Uterus (tissue), 4 donors: ENCODE results near the gene TRAK2. TPM values are rescaled to one million over a fixed set of nuclear protein-coding genes. Genes with fewer than 3 reads are reported as not detected.

ENCODE experiments used
- DNase-seq, 2 donors: peaks; one replicate each; pipeline ENCODE4 v3.0.0-alpha.2; 2019 to 2020
- H3K27ac ChIP-seq, 2 donors: fragments of 200-600 bp; sonication (generic); 1 replicate in 1 of 2; 2 replicates in 1 of 2; pipeline ENCODE4 v1.5.1; 2016 to 2018
- H3K27me3 ChIP-seq, 2 donors: fragments of 200-600 bp; sonication (generic); one replicate each; pipeline ENCODE4 v1.5.1; 2018 to 2019; ENCODE audit warnings: control low read depth in 1 of 2
- H3K36me3 ChIP-seq, 2 donors: fragments of 200-600 bp; sonication (generic); one replicate each; pipeline ENCODE4 v1.5.1; 2019; ENCODE audit warnings: control low read depth in 1 of 2
- H3K4me1 ChIP-seq, 2 donors: fragments of 200-600 bp; sonication (generic); one replicate each; pipeline ENCODE4 v1.5.1; 2018 to 2019; ENCODE audit warnings: control low read depth in 1 of 2
- H3K4me3 ChIP-seq, 2 donors: fragments of 200-600 bp; sonication (generic); 1 replicate in 1 of 2; 2 replicates in 1 of 2; pipeline ENCODE4 v1.5.1; 2018 to 2019; ENCODE audit warnings: mild to moderate bottlenecking in 1 of 2
- H3K9me3 ChIP-seq, 2 donors: fragments of 200-600 bp; sonication (generic); one replicate each; pipeline ENCODE4 v1.5.1; 2019; ENCODE audit warnings: control low read depth in 1 of 2
- CTCF ChIP-seq, 4 experiments: fragments of 200-600 bp in 2 of 4; fragments of 450-650 bp in 2 of 4; sonication (generic) in 2 of 4; IDR thresholded peaks; one replicate each; pipeline ENCODE4 v1.5.1; 2016 to 2019; ENCODE audit warnings: antibody characterized with exemption in 4 of 4, mild to moderate bottlenecking in 2 of 4, moderate library complexity in 1 of 4
- POLR2A ChIP-seq, 2 donors: fragments of 450-650 bp; IDR thresholded peaks; one replicate each; pipeline ENCODE4 v1.6.1; 2016; ENCODE audit warnings: antibody characterized with exemption in 2 of 2, mild to moderate bottlenecking in 1 of 2, moderate library complexity in 1 of 2
- intact Hi-C: fragments of 100-400 bp; cut with DNase I; formaldehyde crosslinking; loops from one replicate; pipeline ENCODE4 v1.15.1; 2023; ENCODE audit warnings: low total_unique reads
- total RNA-seq, 4 donors: library from RNA; depleted of rRNA in 3 of 4; stranded (reverse); fragments of >200 nt in 3 of 4; gene quantifications; one replicate each; pipeline versions ENCODE4 v1.1.0 to v1.2.4, GENCODE V29; 2014 to 2023
- donor health status: DM: yes; HTN: yes; CAD: no.

TRAK2 gene
- total RNA-seq, 4 donors from 2014 or later, result 31.8 to 54.9 (median 38.2) TPM

- Histone ChIP-seq H3K4me1 (no peaks in the 10 kb centered on the region), H3K9me3 (no peaks in the 10 kb centered on the region), H3K4me3 (no peak overlapping the region), H3K36me3 (no peaks in the 10 kb centered on the region), H3K27me3 (no peaks in the 10 kb centered on the region), H3K27ac (peak overlapping the region in 1 of 2 donors; percentile 87)
- no peak for DNase-seq
- TF ChIP-seq POLR2A (IDR thresholded peaks at IDR 0.05) (no peak), CTCF (IDR thresholded peaks at IDR 0.05) (no peak)
- intact Hi-C loops, result no loop called here
Measured at GRCh38 chr2:201467666-201468065, 16.4 kb upstream of the TRAK2 start.

GRCh38 chr2:201466050-201466675, 14.9 kb upstream of the TRAK2 start:
- H3K4me1 ChIP-seq, result no peaks in the 10 kb centered on the region
- no peak overlapping the region for H3K4me3 ChIP-seq
- peak in 1 of 2 donors; percentile 32 for DNase-seq
- H3K27me3 ChIP-seq, result no peaks in the 10 kb centered on the region
- no peaks in the 10 kb centered on the region for H3K9me3 ChIP-seq
- intact Hi-C loops, result no loop called here
- peak overlapping the region; percentile 67 to 87 for H3K27ac ChIP-seq
- no peak for TF ChIP-seq CTCF (IDR thresholded peaks at IDR 0.05)
- no peak for TF ChIP-seq POLR2A (IDR thresholded peaks at IDR 0.05)
- no peaks in the 10 kb centered on the region for H3K36me3 ChIP-seq

- Histone ChIP-seq H3K4me1 (no peaks in the 10 kb centered on the region), H3K27me3 (no peaks in the 10 kb centered on the region), H3K4me3 (no peak overlapping the region), H3K27ac (peak overlapping the region; percentile 67 to 87), H3K9me3 (no peaks in the 10 kb centered on the region), H3K36me3 (no peaks in the 10 kb centered on the region)
- TF ChIP-seq CTCF (IDR thresholded peaks at IDR 0.05) (no peak), POLR2A (IDR thresholded peaks at IDR 0.05) (no peak)
- DNase-seq, result no peak
- intact Hi-C loops, result no loop called here
Measured at GRCh38 chr2:201465524-201465971, 14.3 kb upstream of the TRAK2 start.

- intact Hi-C loops, result no loop called here
Measured at GRCh38 chr2:201464547-201464946, 13.3 kb upstream of the TRAK2 start.

More at GRCh38 chr2:201464547-201464946, 13.3 kb upstream of the TRAK2 start:
- Histone ChIP-seq H3K36me3 (no peaks in the 10 kb centered on the region), H3K4me3 (no peak overlapping the region), H3K9me3 (no peaks in the 10 kb centered on the region), H3K27me3 (no peaks in the 10 kb centered on the region), H3K4me1 (no peaks in the 10 kb centered on the region), H3K27ac (peak overlapping the region; percentile 67 to 87)
- no peak for DNase-seq
- TF ChIP-seq CTCF (IDR thresholded peaks at IDR 0.05) (no peak), POLR2A (IDR thresholded peaks at IDR 0.05) (no peak)
